Measurements from ENCODE around the gene DIPK1C.

DNA sequence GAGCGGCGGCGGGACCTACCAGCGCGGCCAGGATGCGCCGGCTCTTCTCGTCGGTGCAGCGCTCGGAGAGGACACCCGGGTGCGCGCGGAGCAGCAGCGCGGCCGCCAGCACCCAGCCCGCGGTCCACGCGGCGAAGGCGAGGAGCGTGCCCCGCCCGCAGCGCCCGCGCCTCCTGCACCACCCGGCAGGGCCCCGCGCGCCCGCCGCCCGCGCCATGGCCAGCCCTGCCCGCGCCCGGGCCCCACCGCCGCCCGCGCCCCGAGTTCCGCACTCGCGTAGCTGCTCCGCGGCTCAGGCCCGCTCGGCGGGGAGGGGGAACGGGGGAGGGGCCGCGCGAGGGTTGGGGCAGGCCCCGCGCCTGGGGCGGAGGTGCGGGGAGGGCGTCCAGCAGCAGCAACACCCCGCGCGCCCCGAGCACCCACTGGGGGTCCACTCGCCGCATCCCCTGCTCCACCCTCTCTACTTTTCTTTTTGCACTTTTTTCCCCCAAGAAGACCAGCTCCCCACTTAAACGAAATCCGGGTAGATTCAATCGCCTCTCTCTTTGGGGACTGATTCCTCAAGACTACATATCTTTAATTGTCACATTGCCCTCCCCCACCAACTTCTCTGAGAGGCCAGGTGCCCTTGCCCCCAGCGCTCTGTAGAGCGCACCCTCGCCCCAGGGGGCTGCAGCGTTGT is at the start of gene DIPK1C:
- TF ChIP-seq, protein P1, sequence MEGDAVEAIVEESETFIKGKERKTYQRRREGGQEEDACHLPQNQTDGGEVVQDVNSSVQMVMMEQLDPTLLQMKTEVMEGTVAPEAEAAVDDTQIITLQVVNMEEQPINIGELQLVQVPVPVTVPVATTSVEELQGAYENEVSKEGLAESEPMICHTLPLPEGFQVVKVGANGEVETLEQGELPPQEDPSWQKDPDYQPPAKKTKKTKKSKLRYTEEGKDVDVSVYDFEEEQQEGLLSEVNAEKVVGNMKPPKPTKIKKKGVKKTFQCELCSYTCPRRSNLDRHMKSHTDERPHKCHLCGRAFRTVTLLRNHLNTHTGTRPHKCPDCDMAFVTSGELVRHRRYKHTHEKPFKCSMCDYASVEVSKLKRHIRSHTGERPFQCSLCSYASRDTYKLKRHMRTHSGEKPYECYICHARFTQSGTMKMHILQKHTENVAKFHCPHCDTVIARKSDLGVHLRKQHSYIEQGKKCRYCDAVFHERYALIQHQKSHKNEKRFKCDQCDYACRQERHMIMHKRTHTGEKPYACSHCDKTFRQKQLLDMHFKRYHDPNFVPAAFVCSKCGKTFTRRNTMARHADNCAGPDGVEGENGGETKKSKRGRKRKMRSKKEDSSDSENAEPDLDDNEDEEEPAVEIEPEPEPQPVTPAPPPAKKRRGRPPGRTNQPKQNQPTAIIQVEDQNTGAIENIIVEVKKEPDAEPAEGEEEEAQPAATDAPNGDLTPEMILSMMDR (IDR thresholded peaks at IDR 0.05): no peak
- TF ChIP-seq ZFX (IDR thresholded peaks at IDR 0.05; ENCODE audit: borderline replicate concordance): no peak

Measured in 22Rv1 (cell line).